A549 (cell line): ENCODE measurements around the gene PTPRG. TPM values are rescaled to one million over a fixed set of nuclear protein-coding genes. Genes with fewer than 3 reads are reported as not detected.

Experiments
- ATAC-seq, 2 experiments: fragments of 200-7000 bp in 1 of 2; fragments of >200 bp in 1 of 2; cut with Nextera tagmentation in 1 of 2; cut with Tn5 transposase in 1 of 2; 3 replicates each; pipeline versions ENCODE4 v1.8.0 to v1.9.1; 2018 to 2020; ENCODE audit warnings: mild to moderate bottlenecking in 1 of 2, moderate library complexity in 1 of 2
- CTCF ChIA-PET: fragments of 300-600 bp; sonication (Branson Sonifier 250); formaldehyde crosslinking; extraction: SDS; loops from one replicate; lab custom pipeline; 2021; ENCODE audit warnings: antibody characterized with exemption, inconsistent platforms; lab: Yijun Ruan, JAX
- POLR2A ChIA-PET: fragments of 350-600 bp; formaldehyde crosslinking; extraction: SDS; loops from one replicate; lab custom pipeline; 2021; ENCODE audit warnings: antibody characterized with exemption, inconsistent platforms; lab: Yijun Ruan, JAX
- DNase-seq, 2 experiments: peaks; one replicate each; pipeline versions ENCODE4 v3.0.0 to v3.0.0-alpha.2; 2011 to 2016; ENCODE audit warnings: low read depth in 1 of 2, low spot score in 1 of 2
- FAIRE-seq: peaks from 2 replicates; lab custom pipeline; 2011; peaks lifted over from hg19 to GRCh38; lab: Jason Lieb, UNC
- H3K27ac ChIP-seq, 2 experiments: fragments of >200 bp; sonication (Bioruptor Twin); formaldehyde crosslinking; 3 replicates each; pipeline ENCODE4 v1.5.1; 2016 to 2017
- H3K4me1 ChIP-seq: fragments of >200 bp; sonication (Bioruptor Twin); formaldehyde crosslinking; 3 replicates; pipeline ENCODE4 v1.6.1; 2016
- H3K4me2 ChIP-seq: fragments of >200 bp; sonication (Bioruptor Twin); formaldehyde crosslinking; 3 replicates; pipeline ENCODE4 v1.6.1; 2016
- H3K4me3 ChIP-seq: fragments of >200 bp; sonication (Bioruptor Twin); formaldehyde crosslinking; 3 replicates; pipeline ENCODE4 v1.5.1; 2016
- H3K9me3 ChIP-seq: fragments of >200 bp; sonication (Bioruptor Twin); formaldehyde crosslinking; 3 replicates; pipeline ENCODE4 v1.6.1; 2016
- BHLHE40 ChIP-seq: IDR thresholded peaks from 2 replicates; pipeline ENCODE4 v1.6.1; 2012; ENCODE audit warnings: low read depth, low read length, inconsistent platforms
- CEBPB ChIP-seq, 2 experiments: fragments of >200 bp in 1 of 2; sonication (Bioruptor Twin) in 1 of 2; formaldehyde crosslinking in 1 of 2; IDR thresholded peaks; 2 replicates each; pipeline ENCODE4 v1.6.1; 2012 to 2016
- CTCF ChIP-seq: fragments of >200 bp; sonication (Bioruptor Twin); formaldehyde crosslinking; IDR thresholded peaks from 3 replicates; pipeline ENCODE4 v1.5.1; 2016
- EHMT2 ChIP-seq: fragments of 200-600 bp; sonication (generic); IDR thresholded peaks from 2 replicates; pipeline ENCODE4 v1.6.1; 2016; ENCODE audit warnings: antibody characterized with exemption, low read depth, mild to moderate bottlenecking, moderate library complexity
- EP300 ChIP-seq, 2 experiments: fragments of >200 bp; sonication (Bioruptor Twin); formaldehyde crosslinking; IDR thresholded peaks; 2 replicates in 1 of 2; 3 replicates in 1 of 2; pipeline ENCODE4 v1.6.1; 2016 to 2017
- ESRRA ChIP-seq: fragments of 150-350 bp; IDR thresholded peaks from 2 replicates; pipeline ENCODE4 v1.6.1; 2014; ENCODE audit warnings: mild to moderate bottlenecking, low read length, borderline replicate concordance
- FOSB ChIP-seq: fragments of 250-450 bp; sonication (Bioruptor Pico); IDR thresholded peaks from 2 replicates; pipeline ENCODE4 v1.5.0; 2020; ENCODE audit warnings: mild to moderate bottlenecking, moderate library complexity
- FOSL2 ChIP-seq, 2 experiments: fragments of 450-650 bp in 1 of 2; fragments of >200 bp in 1 of 2; sonication (Bioruptor Twin) in 1 of 2; formaldehyde crosslinking; IDR thresholded peaks; 2 replicates each; pipeline versions ENCODE4 v1.5.0 to v1.6.1; 2016 to 2020; ENCODE audit warnings: mild to moderate bottlenecking in 1 of 2, moderate library complexity in 1 of 2
- FOXS1 ChIP-seq: fragments of 250-450 bp; sonication (Bioruptor Pico); IDR thresholded peaks from 2 replicates; pipeline ENCODE4 v1.5.0; 2020; ENCODE audit warnings: mild to moderate bottlenecking, moderate library complexity
- HOXB5 ChIP-seq: fragments of 250-450 bp; sonication (Bioruptor Pico); IDR thresholded peaks from 2 replicates; pipeline ENCODE4 v1.5.0; 2020; ENCODE audit warnings: mild to moderate bottlenecking, moderate library complexity
- JUNB ChIP-seq: fragments of >200 bp; sonication (Bioruptor Twin); formaldehyde crosslinking; IDR thresholded peaks from 2 replicates; pipeline ENCODE4 v1.6.1; 2016
- KDM1A ChIP-seq: fragments of 200-600 bp; sonication (generic); IDR thresholded peaks from 2 replicates; pipeline ENCODE4 v1.6.1; 2016; ENCODE audit warnings: low read depth, mild to moderate bottlenecking
- MAFK ChIP-seq: fragments of 450-650 bp; IDR thresholded peaks from 2 replicates; pipeline ENCODE4 v1.6.1; 2014; ENCODE audit not compliant: partially characterized antibody
- RARB ChIP-seq: fragments of 250-450 bp; sonication (Bioruptor Pico); IDR thresholded peaks from 2 replicates; pipeline ENCODE4 v1.8.0; 2021; ENCODE audit warnings: mild to moderate bottlenecking, moderate library complexity
- RFX5 ChIP-seq: fragments of 450-650 bp; IDR thresholded peaks from 2 replicates; pipeline ENCODE4 v1.7.1; 2014; ENCODE audit warnings: antibody characterized with exemption, mild to moderate bottlenecking, moderate library complexity
- SMC3 ChIP-seq: fragments of >200 bp; sonication (Bioruptor Twin); formaldehyde crosslinking; IDR thresholded peaks from 3 replicates; pipeline ENCODE4 v1.6.1; 2018; ENCODE audit warnings: inconsistent platforms
- TFCP2L1 ChIP-seq: fragments of 250-450 bp; sonication (Bioruptor Pico); IDR thresholded peaks from 2 replicates; pipeline ENCODE4 v1.5.0; 2021; ENCODE audit warnings: mild to moderate bottlenecking
- ZC3H11A ChIP-seq: fragments of 450-650 bp; IDR thresholded peaks from 2 replicates; pipeline ENCODE4 v1.6.1; 2014; ENCODE audit warnings: antibody characterized with exemption, mild to moderate bottlenecking
- ZFP36 ChIP-seq: fragments of 450-650 bp; IDR thresholded peaks from 2 replicates; pipeline ENCODE4 v1.6.1; 2014; ENCODE audit warnings: borderline replicate concordance; ENCODE audit not compliant: partially characterized antibody
- WGBS: methylation state at CpG from one replicate; pipeline ENCODE4 v1.1.6; 2017; ENCODE audit errors: missing lambda C conversion rate; 5-methylcytosine and 5-hydroxymethylcytosine counted together
- polyA plus RNA-seq, 4 experiments: library from polyadenylated mRNA; depleted of rRNA in 3 of 4; stranded (reverse); fragments of >200 nt; fragmentation: RNase III in 1 of 4; extraction: RNeasy Plus Mini Kit Qiagen cat#74134 plus additional on column Dnase treatment in 1 of 4; gene quantifications; 2 replicates in 3 of 4; 3 replicates in 1 of 4; pipeline ENCODE4 v1.2.3, GENCODE V29; 2011 to 2017
- TF ChIP-seq, protein P1 (sequence below): IDR thresholded peaks from 2 replicates; pipeline ENCODE4 v1.6.1; 2012; ENCODE audit warnings: low read depth, borderline replicate concordance
- TF ChIP-seq, protein P2 (sequence below): IDR thresholded peaks from 2 replicates; pipeline ENCODE4 v1.6.1; 2012
- TF ChIP-seq, protein P3 (sequence below): fragments of >200 bp; sonication (Bioruptor Twin); formaldehyde crosslinking; IDR thresholded peaks from 2 replicates; pipeline ENCODE4 v1.6.1; 2016

The PTPRG gene
- polyA plus RNA-seq, 2 of the 4 experiments (the other 2 are of a cell fraction): 4.5 to 4.8 TPM

GRCh38 chr3:61788623-61789507 lies 227.5 kb downstream of the PTPRG start:
- POLR2A ChIA-PET: no interaction called here
- no peaks in the 10 kb centered on the region for H3K4me1 ChIP-seq
- no peaks in the 10 kb centered on the region for H3K9me3 ChIP-seq
- ATAC-seq (no peak), DNase-seq (no peak), FAIRE-seq (no peak)
- no peak for TF ChIP-seq FOSL2 (IDR thresholded peaks at IDR 0.05)
- no peak for TF ChIP-seq FOSL2 (CRISPR knock-in tag; IDR thresholded peaks at IDR 0.05)
- no peak for TF ChIP-seq RFX5
- TF ChIP-seq CEBPB (IDR thresholded peaks at IDR 0.05): no peak
- TF ChIP-seq, protein P1, sequence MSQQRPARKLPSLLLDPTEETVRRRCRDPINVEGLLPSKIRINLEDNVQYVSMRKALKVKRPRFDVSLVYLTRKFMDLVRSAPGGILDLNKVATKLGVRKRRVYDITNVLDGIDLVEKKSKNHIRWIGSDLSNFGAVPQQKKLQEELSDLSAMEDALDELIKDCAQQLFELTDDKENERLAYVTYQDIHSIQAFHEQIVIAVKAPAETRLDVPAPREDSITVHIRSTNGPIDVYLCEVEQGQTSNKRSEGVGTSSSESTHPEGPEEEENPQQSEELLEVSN: no peak
- TF ChIP-seq EP300 (IDR thresholded peaks at IDR 0.05): no peak
- no peak overlapping the region for H3K27ac ChIP-seq
- H3K4me3 ChIP-seq: no peak overlapping the region
- no peak overlapping the region for H3K4me2 ChIP-seq
- CTCF ChIA-PET: no interaction called here
- WGBS: 34% methylated on average over 4 of the region's 4 CpGs

DNA sequence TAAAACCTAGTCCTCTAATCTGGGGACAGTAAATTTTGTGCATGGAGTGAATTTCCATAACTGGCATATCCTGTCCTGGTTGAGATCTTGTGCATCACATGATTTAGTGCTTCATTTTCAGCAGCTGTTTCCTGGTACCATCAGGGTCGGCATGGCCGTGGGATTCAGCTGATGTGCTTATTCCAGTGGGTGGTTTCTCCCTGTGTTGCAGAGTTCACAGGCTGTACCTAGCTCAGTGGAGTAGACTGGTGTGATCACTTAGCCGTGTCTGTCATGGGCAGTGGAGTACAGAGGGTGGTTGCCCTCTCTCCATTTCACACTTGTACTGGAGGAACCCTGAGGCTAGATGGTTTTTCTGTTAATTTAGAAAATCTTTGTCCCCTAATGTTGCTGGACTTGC lies 228.5 kb downstream of the PTPRG start:
- no peak overlapping the region for H3K4me2 ChIP-seq
- no peaks in the 10 kb centered on the region for H3K9me3 ChIP-seq
- ChIA-PET POLR2A (no interaction called here), CTCF (interaction anchor here (0.7 kb wide), 1 partner anchor 178 kb away, joined by 3 read pairs; no protein-coding TSS in a partner anchor)
- FAIRE-seq (no peak), ATAC-seq (no peak), DNase-seq (no peak)
- H3K4me1 ChIP-seq: no peaks in the 10 kb centered on the region
- no peak overlapping the region for H3K4me3 ChIP-seq
- WGBS: 18% methylated on average over 3 of the region's 3 CpGs
- TF ChIP-seq BHLHE40: no peak
- TF ChIP-seq RARB (CRISPR knock-in tag): no peak
- no peak for TF ChIP-seq KDM1A
- no peak for TF ChIP-seq ESRRA
- TF ChIP-seq, protein P2, sequence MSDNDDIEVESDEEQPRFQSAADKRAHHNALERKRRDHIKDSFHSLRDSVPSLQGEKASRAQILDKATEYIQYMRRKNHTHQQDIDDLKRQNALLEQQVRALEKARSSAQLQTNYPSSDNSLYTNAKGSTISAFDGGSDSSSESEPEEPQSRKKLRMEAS: no peak
- H3K27ac ChIP-seq: no peak overlapping the region

- TF ChIP-seq FOXS1 (no peak), ZFP36 (no peak), BHLHE40 (no peak), EHMT2 (no peak), JUNB (no peak), MAFK (no peak), CTCF (no peak), ZC3H11A (no peak), CEBPB (IDR thresholded peaks at IDR 0.05) (no peak), TFCP2L1 (CRISPR knock-in tag) (no peak), RFX5 (no peak), KDM1A (no peak), FOSB (CRISPR knock-in tag) (no peak), HOXB5 (CRISPR knock-in tag) (no peak), SMC3 (no peak)
- TF ChIP-seq, protein P3, sequence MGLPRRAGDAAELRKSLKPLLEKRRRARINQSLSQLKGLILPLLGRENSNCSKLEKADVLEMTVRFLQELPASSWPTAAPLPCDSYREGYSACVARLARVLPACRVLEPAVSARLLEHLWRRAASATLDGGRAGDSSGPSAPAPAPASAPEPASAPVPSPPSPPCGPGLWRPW: no peak
These were observed 229.0 kb downstream of the PTPRG start for GRCh38 chr3:61790411-61790810.

More at GRCh38 chr3:61790411-61790810, 229.0 kb downstream of the PTPRG start:
- FAIRE-seq: no peak
- Histone ChIP-seq H3K27ac (no peak overlapping the region), H3K4me2 (no peak overlapping the region), H3K4me1 (no peaks in the 10 kb centered on the region), H3K4me3 (no peak overlapping the region), H3K9me3 (no peaks in the 10 kb centered on the region)
- no peak for DNase-seq
- ATAC-seq: no peak
- ChIA-PET CTCF (interaction anchor here (0.7 kb wide), 1 partner anchor 178 kb away, joined by 3 read pairs; no protein-coding TSS in a partner anchor), POLR2A (no interaction called here)
